HTERT RPE-1 (cell line): ENCODE results near the gene ANKEF1.

Source experiments
- in situ Hi-C: fragments of 300-500 bp; cut with MboI; formaldehyde crosslinking; loops from 4 replicates; pipeline ENCODE4 v1.14.3; 2020; ENCODE audit warnings: low sequenced_read_pairs

ANKEF1 gene

GRCh38 chr20:10034717-10035571 lies at the start of gene ANKEF1:
TSS of gene ANKEF1 (plus strand) at chr20:10034987. CDS start at chr20:10038302, 3,315 bp downstream.
- in situ Hi-C loops: no loop called here

DNA sequence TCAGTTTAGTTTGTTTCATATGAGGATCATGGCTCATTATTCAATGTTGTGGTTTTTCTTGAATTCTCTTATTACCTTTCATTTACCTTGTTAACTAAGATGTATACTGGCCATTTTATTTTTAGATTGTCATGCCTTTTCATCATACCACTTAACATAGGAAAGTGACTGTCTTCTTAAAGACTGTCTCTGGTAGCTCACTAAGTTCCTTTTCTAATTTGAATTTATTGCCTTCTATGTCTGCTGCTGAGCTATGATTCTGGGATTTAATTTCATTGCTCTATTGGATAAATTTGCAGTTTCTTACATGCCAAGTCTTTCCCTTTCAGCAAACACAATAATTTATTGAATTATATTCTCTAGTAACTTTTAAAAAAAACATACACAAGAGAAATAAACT lies 49.5 kb upstream of the ANKEF1 start:
- in situ Hi-C loops: no loop called here

- in situ Hi-C loops: no loop called here
These were observed 49.0 kb upstream of the ANKEF1 start for GRCh38 chr20:9985773-9986172.

DNA sequence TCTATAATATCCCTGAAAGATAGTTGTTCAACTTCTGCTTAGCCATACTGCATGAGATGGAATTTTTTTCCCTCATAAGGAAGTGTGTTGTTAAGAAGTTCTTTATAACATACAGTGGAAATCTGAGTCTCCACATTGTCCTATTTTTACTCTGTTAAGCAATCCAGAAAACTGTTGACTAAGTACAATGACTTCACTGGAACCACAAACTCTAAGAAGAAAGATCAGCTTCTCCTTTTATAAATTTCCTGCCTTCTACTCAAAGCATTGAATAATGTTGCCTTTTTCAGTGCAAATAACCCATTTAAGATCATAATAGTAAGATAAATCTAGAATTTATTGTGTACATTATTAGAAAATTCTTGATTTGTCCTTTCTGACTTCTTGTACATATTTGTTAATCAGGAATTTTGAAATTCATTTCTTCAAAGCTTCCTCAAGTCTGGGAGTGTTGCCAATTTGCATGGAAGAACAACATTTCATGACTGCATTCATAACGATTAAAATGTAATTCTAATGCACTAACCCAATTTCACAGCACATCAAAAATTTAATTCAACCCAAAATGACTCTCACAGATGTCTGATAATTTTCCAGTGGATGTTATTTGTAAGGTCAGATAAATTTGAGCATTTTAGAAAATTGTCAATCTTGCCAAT lies 45.6 kb upstream of the ANKEF1 start:
- in situ Hi-C loops: no loop called here

GRCh38 chr20:9993137-9993536 lies 41.6 kb upstream of the ANKEF1 start:
- in situ Hi-C loops: no loop called here

GRCh38 chr20:9994676-9995075 lies 40.1 kb upstream of the ANKEF1 start:
- in situ Hi-C loops: no loop called here

GRCh38 chr20:9995510-9996272 lies 39.1 kb upstream of the ANKEF1 start:
- in situ Hi-C loops: no loop called here

DNA sequence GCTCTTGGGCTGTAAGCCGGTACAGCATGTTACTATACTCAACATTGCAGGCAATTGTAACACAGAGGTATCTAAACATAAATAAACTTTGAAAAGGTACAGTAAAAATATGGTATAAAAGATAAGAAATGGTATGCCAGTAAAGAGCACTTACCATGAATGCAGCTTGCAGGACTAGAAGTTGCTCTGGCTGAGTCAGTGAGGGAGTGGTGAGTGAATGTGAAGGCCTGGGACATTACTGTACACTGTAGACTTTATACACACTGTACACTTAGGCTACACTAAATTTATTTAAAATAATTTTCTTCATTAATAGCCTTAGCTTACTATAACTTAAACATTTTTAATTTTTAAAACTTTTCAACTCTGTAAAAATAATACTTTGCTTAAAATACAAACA lies 37.8 kb upstream of the ANKEF1 start:
- in situ Hi-C loops: no loop called here

DNA sequence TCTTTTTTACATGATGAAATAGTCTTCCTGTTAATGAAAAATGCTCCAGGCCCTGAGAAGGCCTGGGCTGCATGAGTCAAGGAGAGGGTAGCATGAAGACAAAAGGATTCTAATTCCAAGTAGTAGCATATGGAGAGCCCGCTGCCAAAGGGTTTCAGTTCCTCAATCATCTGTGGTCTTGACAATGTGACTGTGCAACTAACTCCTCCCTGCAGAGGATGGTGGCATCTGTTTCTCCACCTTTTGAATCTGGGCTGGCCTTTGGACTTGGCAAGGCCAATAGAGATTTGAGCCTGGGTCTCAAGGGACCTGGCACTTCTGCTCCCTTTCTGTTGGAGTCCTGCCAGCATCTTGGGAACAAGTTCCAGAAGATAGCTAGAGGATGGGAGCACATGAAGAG lies 35.1 kb upstream of the ANKEF1 start:
- in situ Hi-C loops: no loop called here

- in situ Hi-C loops: no loop called here
These were observed 31.9 kb upstream of the ANKEF1 start for GRCh38 chr20:10002866-10003265.

DNA sequence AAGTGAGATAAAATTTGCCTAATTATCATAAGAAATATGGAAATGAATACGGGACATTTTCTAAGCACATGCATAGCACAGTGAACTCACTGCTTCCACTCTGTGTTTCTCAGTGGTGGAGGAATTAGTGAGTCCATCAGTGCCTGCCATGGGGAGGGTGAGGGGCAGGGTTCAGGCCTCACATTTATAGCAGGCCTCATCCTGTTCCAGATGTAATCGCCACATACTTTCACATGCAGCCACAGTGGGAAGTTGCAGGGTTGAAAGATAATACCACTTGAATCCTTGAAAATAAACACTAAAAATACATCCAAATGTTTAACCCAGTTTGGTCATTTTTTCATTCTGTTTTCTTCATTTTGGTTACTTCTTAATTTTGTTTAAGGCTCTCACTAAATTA lies 29.9 kb upstream of the ANKEF1 start:
- in situ Hi-C loops: no loop called here

DNA sequence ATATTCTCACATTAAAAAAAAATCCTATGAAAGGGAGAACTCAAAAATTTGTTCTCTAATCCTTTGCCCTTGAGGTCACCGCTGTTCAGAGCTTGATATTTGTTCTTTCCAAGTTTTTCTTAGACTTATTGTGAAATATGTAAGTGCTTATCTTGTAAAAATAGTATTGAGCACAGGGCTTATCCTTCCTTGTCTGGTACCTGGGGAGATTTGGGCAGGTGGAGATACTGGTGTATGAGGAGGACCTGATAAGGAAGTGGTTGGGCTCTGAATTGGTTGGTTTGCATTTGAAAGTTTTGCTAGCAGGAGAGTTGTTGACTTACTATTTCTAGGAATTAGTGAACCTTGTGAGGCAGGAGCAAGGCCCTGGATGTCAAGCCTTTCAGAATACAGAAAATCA lies 28.9 kb upstream of the ANKEF1 start:
- in situ Hi-C loops: no loop called here

DNA sequence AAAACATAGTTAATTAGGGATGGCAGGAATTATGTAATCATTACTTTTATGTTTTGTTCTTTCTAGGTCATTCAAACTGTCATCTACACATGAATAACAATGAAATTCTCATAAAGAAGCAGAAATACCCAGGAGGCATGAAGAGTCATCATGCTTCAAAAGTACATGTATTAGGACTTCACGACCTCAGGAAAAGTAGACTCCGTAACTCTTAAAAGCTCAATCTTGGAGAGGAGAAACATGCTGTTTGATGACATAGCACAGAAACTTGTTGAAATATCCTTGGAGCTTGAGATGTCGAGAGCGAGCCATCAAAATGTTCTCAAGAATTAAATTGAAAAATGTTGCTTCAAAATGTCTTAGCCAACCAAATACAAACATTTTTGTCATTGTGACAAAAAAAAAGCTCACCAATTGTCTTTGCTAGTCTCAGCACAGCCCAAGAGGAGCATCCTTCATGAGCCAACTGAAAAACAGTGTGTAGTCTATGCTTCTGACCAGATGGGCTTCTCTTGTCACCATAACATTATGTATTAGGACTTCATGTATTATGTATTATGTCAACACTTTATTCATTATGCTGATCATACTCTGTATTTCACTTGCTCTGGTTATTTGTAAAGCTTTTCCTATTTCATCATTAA lies 28.2 kb upstream of the ANKEF1 start:
- in situ Hi-C loops: no loop called here

GRCh38 chr20:10007158-10007557 lies 27.6 kb upstream of the ANKEF1 start:
- in situ Hi-C loops: no loop called here

DNA sequence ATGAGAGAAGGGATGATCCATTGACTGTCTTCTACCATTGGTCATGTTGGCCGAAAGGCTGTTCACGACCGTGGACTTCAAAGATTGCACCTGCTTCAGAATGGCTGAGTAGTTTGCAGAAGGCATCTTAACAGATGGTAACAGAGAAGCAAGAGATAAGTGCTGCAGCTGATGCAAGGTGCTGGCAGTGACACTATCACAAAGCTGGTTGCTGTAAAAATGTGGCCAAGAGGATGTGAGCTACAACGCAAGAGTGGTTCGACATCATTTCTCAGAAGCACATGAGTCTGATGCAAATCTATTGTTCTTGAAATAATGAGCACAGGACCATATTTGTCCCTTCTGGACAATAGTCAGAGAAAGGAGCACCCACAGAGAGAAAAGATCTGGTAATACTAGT lies 27.0 kb upstream of the ANKEF1 start:
- in situ Hi-C loops: no loop called here

DNA sequence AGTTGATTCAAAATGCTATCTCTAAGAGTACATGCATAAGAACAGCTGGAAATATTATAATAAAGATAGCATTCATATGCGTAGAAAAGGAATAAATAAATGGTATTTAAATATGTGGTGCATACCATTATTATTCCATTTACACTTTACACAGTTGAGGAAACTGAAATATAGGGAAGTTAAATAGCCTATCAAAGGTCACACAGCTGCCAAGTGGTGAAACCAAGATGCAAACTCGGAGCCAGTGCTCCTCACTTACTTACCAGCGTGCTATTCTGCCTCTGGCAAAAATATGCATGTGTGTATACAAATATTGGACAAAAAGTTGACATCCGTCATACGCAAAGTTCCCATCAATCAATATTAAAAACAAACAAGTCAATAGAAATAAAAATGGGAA lies 22.3 kb upstream of the ANKEF1 start:
- in situ Hi-C loops: no loop called here

- in situ Hi-C loops: no loop called here
These were observed 20.4 kb upstream of the ANKEF1 start for GRCh38 chr20:10014431-10014830.

DNA sequence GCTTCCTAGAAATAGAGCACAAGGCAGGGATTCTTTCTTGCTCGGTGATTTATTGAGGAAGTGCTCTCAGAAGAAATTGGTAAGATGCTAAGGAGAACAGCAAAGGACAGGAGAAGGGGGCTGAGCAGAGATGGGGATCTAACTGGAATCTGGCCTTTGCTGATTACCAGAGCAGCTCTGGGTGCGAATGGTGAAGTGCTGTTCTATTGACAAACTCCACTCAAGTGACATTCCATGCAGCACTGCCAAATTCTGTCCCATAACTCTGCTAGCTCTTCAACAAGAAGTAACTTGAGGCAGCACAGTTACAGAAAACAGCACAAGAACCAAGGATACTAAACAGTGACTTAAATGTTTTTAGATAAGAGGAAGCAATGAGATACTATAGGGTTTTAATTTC lies 13.8 kb upstream of the ANKEF1 start:
- in situ Hi-C loops: no loop called here

DNA sequence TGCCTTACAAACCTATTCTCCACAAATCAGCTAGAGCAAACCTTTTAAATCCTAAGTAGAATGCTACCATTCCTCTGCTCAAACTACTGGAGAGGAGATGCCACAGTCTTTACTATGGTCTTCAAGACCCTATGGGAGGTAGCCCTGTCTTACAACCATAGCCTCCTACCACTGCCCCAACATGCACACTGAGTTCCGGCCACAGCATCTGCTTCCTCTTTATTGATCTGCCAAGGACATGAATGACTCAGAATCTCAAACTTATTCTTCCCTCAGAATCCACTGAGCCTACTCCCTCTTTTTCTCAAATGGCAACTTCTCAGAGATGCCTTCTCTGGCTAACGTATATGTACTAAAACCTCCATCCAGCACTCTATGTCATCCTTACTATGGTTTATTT lies 12.2 kb upstream of the ANKEF1 start:
- in situ Hi-C loops: no loop called here

DNA sequence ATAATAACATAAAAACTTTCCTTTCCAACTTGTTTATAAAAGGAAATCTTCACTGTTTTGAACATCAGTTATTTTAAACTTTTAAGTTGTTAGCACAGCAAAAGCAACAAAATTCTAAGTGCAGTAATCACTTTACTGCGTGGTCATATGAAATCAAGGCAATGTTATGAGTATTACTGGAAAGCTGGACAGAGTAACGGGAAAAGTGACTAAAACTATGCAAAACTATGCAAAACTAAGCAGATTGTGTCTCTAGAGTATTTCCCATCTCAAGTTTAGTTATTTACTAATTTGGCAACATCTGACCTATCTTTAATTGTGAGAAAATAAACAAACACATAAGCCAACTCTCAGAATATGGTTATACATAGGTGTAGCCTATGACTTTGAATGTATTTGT lies 10.9 kb upstream of the ANKEF1 start:
- in situ Hi-C loops: no loop called here
